22Rv1 (cell line): ENCODE measurements around the gene GSK3B.

Experiments used
- ZFX ChIP-seq: fragments of 450-650 bp; IDR thresholded peaks from 2 replicates; pipeline ENCODE4 v1.6.1; 2017; ENCODE audit warnings: antibody characterized with exemption, borderline replicate concordance
- TF ChIP-seq, protein P1 (sequence below): fragments of 450-650 bp; IDR thresholded peaks from 2 replicates; pipeline ENCODE4 v1.5.1; 2017; ENCODE audit warnings: mild to moderate bottlenecking

DNA sequence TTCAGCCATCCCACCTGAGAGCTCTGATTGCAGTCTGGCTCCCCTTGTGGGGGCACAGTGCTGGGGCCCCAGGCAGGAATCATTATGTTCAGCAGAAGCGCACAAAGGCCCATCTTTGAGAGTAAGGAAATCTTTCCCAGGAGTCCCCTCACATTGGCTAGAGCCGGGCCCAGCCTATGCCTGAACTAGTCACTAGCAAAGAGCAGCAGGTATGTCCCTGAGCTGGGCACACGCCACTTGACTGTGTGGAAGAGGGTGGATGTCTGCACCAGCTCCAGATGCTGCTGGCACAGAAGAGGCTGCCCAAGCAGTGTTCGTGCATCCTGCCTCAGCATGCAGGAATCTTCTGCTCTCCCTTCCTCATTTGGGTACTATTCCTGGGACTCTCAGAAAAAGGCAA, 286.0 kb downstream of the GSK3B start:
- TF ChIP-seq, protein P1, sequence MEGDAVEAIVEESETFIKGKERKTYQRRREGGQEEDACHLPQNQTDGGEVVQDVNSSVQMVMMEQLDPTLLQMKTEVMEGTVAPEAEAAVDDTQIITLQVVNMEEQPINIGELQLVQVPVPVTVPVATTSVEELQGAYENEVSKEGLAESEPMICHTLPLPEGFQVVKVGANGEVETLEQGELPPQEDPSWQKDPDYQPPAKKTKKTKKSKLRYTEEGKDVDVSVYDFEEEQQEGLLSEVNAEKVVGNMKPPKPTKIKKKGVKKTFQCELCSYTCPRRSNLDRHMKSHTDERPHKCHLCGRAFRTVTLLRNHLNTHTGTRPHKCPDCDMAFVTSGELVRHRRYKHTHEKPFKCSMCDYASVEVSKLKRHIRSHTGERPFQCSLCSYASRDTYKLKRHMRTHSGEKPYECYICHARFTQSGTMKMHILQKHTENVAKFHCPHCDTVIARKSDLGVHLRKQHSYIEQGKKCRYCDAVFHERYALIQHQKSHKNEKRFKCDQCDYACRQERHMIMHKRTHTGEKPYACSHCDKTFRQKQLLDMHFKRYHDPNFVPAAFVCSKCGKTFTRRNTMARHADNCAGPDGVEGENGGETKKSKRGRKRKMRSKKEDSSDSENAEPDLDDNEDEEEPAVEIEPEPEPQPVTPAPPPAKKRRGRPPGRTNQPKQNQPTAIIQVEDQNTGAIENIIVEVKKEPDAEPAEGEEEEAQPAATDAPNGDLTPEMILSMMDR = no peak
- no peak for TF ChIP-seq ZFX
